ENCODE results near the gene DNHD1. TPM values are rescaled to one million over a fixed set of nuclear protein-coding genes. Genes with fewer than 3 reads are reported as not detected.

DNHD1 gene
- polyA plus RNA-seq, 3 donors, result 0.24 to 21.0 (median 0.59) TPM

DNA sequence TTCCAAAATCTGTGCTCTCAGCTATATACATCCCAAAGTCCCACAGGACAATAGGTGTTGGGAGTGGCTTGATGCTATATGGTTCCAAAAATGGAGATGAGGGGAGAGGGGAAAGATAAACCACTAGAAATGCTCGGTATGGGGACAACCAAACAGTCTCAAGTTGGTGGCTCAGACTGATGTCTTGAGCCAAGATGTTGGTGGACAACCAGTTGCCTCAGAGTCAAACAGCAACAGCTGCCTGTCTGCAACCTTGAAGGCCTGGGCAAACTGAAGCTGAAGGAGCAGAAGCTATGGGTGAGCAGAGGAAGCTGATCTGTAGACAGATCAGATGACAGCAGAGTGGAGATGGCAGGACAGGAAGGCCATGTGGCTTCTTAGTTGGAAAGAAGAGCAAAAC, 102.4 kb downstream of the DNHD1 start:
- intact Hi-C loops (cut with micrococcal nuclease), result no loop called here

DNA sequence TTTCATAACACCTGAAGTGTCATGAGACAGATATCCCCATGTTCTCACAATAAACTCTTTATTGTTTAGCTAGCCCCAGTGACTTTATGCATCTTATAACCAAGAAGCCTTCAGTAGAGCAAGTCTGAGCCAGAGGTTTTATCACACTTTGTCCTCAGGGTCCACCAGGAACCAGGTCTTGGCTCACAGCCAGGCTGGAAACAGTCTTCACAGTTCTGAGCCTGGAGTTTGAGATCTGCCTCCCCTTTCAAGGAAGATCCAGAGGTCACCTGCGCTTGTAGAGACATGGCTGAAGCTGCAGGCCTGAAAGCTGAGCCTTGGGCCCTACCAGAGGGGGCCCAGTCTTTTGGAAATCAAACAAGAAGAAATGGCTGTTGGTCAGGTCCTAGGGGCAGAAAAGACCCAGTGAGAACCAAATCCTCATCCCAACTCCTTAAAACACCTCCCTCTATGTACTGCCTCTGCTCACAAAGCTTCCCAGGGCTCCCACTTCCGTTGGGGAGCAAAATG, 102.9 kb downstream of the DNHD1 start:
- H2AFZ ChIP-seq (ENCODE audit: insufficient read depth, low read depth, low read length, poor library complexity, severe bottlenecking), result no peak overlapping the region
- no peaks in the 10 kb centered on the region for H3K9me3 ChIP-seq (replicated peaks in 1 of 2; ENCODE audit: control insufficient read depth in 1 of 2, insufficient read depth in 1 of 2, low read length in 2 of 2)
- Mint-ChIP-seq H3K27me3 (ENCODE audit: low read depth in 3 of 3) (peaks cover 0 to 2% (median 0%) of the 10 kb centered on the region in 3 donors), H3K36me3 (peaks cover 53 to 65% of the 10 kb centered on the region in 2 donors), H3K27ac (peak overlapping the region in 1 of 7 donors; percentile 66), H3K9me3 (peaks cover 0 to 1% (median 0%) of the 10 kb centered on the region in 7 donors), H3K4me3 (no peak overlapping the region), H3K4me1 (peaks cover 2% of the 10 kb centered on the region)
- no peak overlapping the region for H3K9ac ChIP-seq (ENCODE audit: insufficient read depth, low read length, poor library complexity, severe bottlenecking)
- H3K4me3 ChIP-seq (replicated peaks in 1 of 3; ENCODE audit: low read depth in 2 of 3, low read length in 3 of 3), result no peak overlapping the region
- H3K4me1 ChIP-seq (ENCODE audit: control insufficient read depth in 1 of 2, insufficient read depth in 2 of 2, low read length in 2 of 2), result peaks cover 24 to 27% of the 10 kb centered on the region in 2 donors
- H3K27ac ChIP-seq (ENCODE audit: low read depth in 1 of 2, low read length in 2 of 2), result peak overlapping the region in 1 of 2 donors; percentile 4
- 92% methylated on average over 2 of the region's 2 CpGs for WGBS (ENCODE audit: insufficient coverage)
- H3K4me2 ChIP-seq (replicated peaks; ENCODE audit: extremely low read depth, low read length, poor library complexity, severe bottlenecking), result no peak overlapping the region
- intact Hi-C loops (cut with micrococcal nuclease), result loop anchor here (5.0 to 10.0 kb wide), 5 partner anchors 37 to 115 kb away; partner anchors contain the start of genes MRPL17 (in 2 of the 2), ARFIP2 (in 1 of the 2) and TIMM10B (in 1 of the 2)
- peaks cover 38% of the 10 kb centered on the region for H4K20me1 ChIP-seq (ENCODE audit: insufficient read depth, low read length)
- DNase-seq, result no peak
- H3K36me3 ChIP-seq (replicated peaks in 1 of 2; ENCODE audit: control insufficient read depth in 1 of 2, insufficient read depth in 2 of 2, low read length in 2 of 2), result peaks cover 57 to 68% of the 10 kb centered on the region in 2 donors
- no peaks in the 10 kb centered on the region for H3K27me3 ChIP-seq (ENCODE audit: control insufficient read depth in 2 of 2, insufficient read depth in 2 of 2, low read length in 2 of 2)
- H3K79me2 ChIP-seq (ENCODE audit: insufficient read depth, low read length), result peaks cover 66% of the 10 kb centered on the region
- TF ChIP-seq, protein P1, sequence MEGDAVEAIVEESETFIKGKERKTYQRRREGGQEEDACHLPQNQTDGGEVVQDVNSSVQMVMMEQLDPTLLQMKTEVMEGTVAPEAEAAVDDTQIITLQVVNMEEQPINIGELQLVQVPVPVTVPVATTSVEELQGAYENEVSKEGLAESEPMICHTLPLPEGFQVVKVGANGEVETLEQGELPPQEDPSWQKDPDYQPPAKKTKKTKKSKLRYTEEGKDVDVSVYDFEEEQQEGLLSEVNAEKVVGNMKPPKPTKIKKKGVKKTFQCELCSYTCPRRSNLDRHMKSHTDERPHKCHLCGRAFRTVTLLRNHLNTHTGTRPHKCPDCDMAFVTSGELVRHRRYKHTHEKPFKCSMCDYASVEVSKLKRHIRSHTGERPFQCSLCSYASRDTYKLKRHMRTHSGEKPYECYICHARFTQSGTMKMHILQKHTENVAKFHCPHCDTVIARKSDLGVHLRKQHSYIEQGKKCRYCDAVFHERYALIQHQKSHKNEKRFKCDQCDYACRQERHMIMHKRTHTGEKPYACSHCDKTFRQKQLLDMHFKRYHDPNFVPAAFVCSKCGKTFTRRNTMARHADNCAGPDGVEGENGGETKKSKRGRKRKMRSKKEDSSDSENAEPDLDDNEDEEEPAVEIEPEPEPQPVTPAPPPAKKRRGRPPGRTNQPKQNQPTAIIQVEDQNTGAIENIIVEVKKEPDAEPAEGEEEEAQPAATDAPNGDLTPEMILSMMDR (IDR thresholded peaks at IDR 0.05), result no peak

More for the DNA sequence above, 102.4 kb downstream of the DNHD1 start:
- Histone ChIP-seq H3K27ac (ENCODE audit: low read depth in 1 of 2, low read length in 2 of 2) (peak overlapping the region in 1 of 2 donors; percentile 4), H3K79me2 (ENCODE audit: insufficient read depth, low read length) (peaks cover 61% of the 10 kb centered on the region), H3K4me1 (ENCODE audit: control insufficient read depth in 1 of 2, insufficient read depth in 2 of 2, low read length in 2 of 2) (peaks cover 19 to 22% of the 10 kb centered on the region in 2 donors), H3K4me3 (replicated peaks in 1 of 3; ENCODE audit: low read depth in 2 of 3, low read length in 3 of 3) (no peak overlapping the region), H3K36me3 (replicated peaks in 1 of 2; ENCODE audit: control insufficient read depth in 1 of 2, insufficient read depth in 2 of 2, low read length in 2 of 2) (peaks cover 62 to 72% of the 10 kb centered on the region in 2 donors), H3K27me3 (ENCODE audit: control insufficient read depth in 2 of 2, insufficient read depth in 2 of 2, low read length in 2 of 2) (no peaks in the 10 kb centered on the region), H3K4me2 (replicated peaks; ENCODE audit: extremely low read depth, low read length, poor library complexity, severe bottlenecking) (no peak overlapping the region), H3K9me3 (replicated peaks in 1 of 2; ENCODE audit: control insufficient read depth in 1 of 2, insufficient read depth in 1 of 2, low read length in 2 of 2) (no peaks in the 10 kb centered on the region), H4K20me1 (ENCODE audit: insufficient read depth, low read length) (peaks cover 36% of the 10 kb centered on the region), H3K9ac (ENCODE audit: insufficient read depth, low read length, poor library complexity, severe bottlenecking) (no peak overlapping the region), H2AFZ (ENCODE audit: insufficient read depth, low read depth, low read length, poor library complexity, severe bottlenecking) (no peak overlapping the region)
- Mint-ChIP-seq H3K4me3 (no peak overlapping the region), H3K27me3 (ENCODE audit: low read depth in 3 of 3) (peaks cover 0 to 2% (median 0%) of the 10 kb centered on the region in 3 donors), H3K9me3 (peaks cover 0 to 1% (median 0%) of the 10 kb centered on the region in 7 donors), H3K4me1 (peaks cover 2% of the 10 kb centered on the region), H3K36me3 (peaks cover 56 to 69% of the 10 kb centered on the region in 2 donors), H3K27ac (peak overlapping the region in 1 of 7 donors; percentile 58)
- TF ChIP-seq, protein P1 (IDR thresholded peaks at IDR 0.05), result no peak
- WGBS (ENCODE audit: insufficient coverage), result 100% methylated on average over 1 of the region's 1 CpG
- no peak for DNase-seq
